Raji (cell line): ENCODE data around the gene MFSD12.

ENCODE experiments used
- POLR2A ChIP-seq: IDR thresholded peaks from 2 replicates; pipeline ENCODE4 v1.6.1; 2011; ENCODE audit warnings: low read depth, low read length, control low read depth; ENCODE audit not compliant: insufficient read depth

MFSD12 gene

DNA sequence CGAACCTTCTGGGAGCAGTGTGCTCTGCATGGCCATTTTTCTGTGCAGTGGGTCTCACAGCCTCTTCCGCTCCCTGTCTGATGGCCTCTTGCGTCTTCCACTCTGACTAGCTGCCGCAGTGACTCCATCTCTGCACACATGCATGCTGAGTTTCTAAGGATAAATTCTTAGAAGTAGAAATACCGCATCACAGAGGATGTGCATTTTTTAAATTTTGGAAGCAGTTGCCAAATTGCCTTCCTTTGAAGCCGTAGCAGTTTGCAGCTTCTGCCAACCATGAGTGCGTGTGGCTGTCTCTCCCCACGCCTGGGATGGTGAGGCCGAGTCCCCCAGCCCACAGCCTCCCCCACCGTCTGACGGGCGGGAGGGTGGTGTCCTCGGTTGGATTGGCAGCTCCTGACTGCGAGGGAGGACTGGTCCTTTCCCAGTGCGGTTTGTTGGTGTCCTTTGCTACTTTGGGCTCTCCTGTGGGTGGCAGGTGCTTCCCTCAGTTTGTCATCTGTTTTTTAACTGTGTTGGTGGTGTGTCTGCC lies 41.4 kb downstream of the MFSD12 start:
- TF ChIP-seq POLR2A, result no peak

DNA sequence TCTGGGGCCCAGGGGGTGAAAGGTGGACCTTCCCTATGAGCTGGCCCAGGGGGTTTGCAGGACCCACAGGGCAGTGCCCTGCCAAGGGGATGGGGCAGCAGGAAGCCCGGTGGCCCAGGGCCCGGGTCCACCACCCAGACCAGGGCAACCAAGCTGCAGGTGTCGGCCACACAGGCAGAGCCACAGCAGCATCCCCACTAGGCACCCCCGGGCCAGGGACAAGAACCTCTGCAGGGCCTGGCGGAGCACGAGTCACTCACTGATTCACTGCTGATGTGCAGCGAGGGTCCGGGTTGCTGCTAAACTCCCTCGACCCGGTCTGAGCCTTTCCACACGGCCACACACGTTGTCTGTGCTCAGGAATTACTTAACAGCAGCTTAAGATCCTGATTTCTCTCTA lies 42.5 kb downstream of the MFSD12 start:
- no peak for TF ChIP-seq POLR2A

DNA sequence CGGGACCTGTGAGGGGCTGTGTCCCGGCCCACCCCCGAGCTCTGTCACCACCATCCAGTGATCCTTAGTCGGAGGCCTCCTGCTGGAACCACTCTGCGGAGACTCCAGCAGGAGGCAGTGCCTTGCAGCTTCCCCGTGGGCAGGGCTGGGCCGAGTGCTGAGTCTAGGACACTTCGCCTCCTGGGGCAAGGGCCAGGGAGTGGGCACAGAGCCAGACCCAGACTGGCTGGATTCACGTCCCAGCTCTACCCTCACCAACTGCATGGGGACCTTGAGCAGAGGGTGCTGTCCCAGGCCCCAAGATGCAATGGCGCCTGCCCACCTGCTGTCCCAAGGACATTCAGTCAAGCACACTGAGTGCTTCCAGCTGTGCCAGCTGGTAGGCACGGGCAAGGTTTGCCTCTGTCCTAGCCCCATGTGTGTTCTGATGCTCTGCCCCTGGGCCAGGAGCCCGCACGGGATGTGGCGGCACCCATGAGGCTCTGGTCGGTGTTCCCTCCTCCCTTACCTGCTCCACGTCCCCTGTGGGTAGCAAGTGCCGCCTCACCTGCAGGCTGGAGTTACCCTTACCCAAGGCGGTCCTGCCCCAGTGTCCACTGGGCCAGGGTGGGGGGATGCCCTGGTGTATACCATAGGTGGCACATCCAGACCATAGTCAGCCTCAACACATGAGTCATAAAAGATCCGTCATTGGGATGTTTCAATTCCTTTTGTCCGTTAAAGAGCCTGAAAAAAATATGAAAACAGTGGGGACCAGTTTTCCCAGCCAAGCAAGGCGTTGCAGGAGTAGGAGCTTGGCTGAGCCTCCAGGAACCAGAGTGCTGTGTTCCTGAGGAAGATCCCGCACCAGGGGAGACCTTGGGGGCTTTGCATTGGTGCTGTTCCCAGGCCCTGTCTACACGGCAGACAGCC lies 43.9 kb downstream of the MFSD12 start:
- TF ChIP-seq POLR2A, result no peak

DNA sequence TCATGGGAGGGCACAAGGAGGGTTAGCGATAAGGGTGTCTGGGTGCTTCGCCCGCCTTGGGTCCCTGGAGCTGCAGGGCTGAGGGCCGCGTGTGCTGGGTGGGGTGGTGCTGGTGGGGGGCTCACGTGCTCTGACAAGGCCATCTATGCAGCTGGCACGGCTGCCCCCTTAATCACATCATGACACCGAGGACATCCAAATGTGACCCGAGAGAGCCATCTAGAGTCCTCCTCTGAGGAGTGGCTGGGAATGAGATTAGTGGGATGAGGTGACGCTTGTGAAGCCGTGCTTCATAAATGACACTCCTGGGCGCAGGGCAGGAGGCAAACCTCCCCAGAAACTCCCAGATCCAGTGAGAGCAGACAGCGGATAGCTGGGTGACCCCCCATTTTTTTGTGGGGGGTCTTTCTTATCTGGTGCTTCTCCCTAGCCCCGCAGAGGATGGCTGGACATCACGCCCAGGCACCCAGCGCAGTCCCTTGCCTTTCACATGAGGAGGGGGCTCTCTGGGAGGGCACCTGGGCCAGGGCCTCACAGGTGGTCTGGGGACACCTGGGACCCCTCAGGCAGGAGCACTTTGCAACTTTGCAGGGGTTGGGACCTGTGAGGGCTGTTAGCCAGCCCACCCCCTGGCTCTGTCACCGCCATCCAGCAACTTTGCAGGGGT lies 44.7 kb downstream of the MFSD12 start:
- no peak for TF ChIP-seq POLR2A

DNA sequence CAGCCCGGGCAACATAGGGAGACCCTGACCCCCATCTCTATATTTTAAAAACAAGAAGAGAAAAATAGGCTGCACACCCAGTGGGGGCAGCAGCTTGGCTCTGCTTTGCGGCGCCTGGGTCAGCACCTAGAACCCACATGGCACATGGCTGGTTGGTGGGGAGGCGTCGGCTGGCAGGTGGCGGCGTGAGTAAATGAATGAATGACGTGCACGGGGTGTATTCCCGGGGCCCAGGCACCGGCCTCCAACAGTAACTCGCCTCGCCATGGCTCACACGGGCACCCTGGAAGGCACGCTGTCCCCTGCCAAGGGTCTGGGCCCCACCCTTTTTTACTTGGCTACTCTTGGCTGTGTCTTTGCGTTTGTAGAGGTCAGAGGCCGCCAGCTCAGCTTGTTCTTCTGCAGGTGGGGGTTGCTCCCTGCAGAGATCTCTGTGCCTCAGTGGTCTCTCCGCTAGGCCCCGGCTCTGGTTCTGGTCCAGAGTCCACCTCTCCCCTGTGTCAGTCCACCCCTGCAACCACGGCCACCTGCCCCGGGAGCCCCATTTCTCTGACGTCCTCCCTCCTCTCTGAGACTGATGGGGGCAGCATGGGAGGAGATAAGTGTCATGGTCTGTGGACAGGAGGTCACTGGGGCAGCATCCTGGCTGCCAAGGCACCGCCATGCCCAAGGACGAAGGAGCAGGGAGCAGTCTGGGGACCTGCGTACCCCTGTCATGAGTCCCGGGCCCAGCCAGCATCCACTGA lies 45.7 kb downstream of the MFSD12 start:
- no peak for TF ChIP-seq POLR2A

DNA sequence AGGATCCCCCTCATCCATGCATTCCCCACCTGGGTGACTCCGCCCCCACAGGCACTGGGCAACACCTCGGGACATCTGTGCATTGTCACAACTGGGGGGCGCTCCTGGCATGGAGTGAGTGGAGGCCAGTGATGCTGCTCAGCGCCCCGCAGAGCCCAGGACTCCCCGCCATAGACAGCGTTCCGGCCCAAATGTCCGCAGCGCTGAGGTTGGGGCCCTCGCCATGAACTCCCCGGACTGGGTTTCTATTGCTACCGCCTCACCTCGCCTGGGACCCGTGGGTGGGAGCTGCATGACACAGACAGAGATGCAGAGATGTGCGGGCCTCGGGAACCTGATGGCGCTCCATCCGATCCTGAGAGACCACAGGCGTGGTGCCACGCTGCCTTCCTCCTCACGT lies 46.7 kb downstream of the MFSD12 start:
- TF ChIP-seq POLR2A, result no peak

DNA sequence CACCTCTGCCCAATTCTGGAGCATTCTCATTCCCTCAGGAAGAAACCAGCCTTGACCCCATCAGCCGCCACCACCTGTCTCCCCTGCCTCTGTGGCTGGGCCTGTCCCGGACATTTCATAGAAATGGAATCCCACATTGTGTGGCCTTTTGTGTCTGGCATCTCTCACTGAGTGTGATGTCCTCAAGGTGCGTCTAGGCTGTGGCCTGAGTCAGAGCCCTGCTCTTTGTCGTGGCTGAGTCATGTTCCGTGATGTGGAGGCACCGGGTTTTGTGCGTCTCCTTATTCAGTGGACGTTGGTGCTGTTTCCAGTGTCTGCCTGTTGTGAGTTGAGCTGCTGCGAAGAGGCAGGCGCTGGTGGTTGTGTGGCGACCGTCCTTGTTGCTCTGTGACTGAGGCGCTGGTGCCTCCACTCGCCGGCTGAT lies 47.8 kb downstream of the MFSD12 start:
- no peak for TF ChIP-seq POLR2A

DNA sequence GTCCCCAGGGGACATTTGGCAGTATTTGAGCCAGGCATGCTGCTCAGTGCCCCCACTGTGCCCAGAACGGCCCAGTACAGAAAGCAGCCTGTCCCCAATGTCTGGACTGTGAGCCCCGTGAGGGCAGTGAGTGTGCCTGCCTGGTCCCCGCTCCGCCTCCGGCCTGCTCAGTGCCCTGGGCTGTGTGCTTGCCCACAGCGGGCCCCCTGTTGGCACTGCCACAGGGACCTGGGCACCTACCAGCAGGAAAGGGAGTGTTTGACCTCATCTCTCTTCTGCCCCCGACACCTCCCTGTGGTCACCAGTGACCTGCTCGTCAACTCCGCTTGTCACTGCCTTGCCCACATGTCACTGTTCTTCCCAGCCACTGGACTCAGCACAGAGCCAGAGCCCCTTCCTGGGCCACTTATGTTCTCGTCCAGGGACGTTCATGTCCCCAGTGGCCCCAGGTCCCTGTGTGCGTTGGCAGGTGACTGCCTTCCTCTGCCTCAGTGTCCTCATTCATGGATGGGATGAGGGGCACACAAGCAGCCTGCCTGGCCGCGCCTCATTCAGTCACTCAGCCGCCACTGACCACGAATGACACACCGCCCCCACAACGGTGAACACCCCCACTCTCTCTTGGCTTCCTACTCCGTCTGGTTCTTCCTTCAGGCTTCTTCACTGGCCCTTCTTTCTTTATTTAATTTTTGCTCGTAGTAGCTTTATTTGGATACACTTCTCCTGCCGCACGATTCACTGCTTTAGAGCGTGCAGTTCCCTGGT lies 48.4 kb downstream of the MFSD12 start:
- TF ChIP-seq POLR2A, result no peak

DNA sequence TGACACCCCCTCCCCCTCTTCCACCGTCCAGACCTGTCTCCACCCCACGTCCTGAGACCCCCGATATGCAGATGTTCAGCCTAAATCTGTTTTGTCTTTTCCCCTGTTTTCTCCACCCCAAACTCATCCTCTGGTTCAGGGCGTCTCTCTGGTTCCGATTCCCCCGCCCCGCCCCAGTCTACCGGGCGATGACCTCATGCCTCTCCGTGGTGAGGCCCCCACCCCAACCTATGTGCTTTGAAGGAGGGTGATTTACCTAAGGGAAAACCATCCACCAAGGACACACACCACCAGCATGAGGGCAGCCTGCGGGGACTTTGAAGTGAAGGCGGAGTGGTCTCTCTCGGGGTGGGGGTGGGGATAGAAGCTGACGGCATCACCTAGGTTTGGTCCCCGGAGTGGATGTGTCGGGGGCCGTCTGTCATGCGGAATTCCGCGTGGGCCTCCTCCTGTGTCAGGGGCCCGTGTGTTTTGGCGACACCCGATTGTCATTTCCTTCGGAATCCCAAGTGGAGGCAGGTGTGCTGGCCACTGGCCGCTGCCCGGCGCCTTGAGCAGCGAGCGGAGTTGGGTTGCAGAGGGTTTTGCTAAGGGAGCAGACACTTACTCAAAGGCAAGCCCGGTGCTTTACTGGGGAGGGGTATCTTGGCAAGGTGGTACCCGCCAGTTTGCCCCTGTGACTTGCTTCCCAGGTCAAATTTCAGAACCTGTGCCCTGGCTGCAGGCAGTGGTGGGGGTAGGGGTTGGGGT lies 49.8 kb downstream of the MFSD12 start:
- no peak for TF ChIP-seq POLR2A

DNA sequence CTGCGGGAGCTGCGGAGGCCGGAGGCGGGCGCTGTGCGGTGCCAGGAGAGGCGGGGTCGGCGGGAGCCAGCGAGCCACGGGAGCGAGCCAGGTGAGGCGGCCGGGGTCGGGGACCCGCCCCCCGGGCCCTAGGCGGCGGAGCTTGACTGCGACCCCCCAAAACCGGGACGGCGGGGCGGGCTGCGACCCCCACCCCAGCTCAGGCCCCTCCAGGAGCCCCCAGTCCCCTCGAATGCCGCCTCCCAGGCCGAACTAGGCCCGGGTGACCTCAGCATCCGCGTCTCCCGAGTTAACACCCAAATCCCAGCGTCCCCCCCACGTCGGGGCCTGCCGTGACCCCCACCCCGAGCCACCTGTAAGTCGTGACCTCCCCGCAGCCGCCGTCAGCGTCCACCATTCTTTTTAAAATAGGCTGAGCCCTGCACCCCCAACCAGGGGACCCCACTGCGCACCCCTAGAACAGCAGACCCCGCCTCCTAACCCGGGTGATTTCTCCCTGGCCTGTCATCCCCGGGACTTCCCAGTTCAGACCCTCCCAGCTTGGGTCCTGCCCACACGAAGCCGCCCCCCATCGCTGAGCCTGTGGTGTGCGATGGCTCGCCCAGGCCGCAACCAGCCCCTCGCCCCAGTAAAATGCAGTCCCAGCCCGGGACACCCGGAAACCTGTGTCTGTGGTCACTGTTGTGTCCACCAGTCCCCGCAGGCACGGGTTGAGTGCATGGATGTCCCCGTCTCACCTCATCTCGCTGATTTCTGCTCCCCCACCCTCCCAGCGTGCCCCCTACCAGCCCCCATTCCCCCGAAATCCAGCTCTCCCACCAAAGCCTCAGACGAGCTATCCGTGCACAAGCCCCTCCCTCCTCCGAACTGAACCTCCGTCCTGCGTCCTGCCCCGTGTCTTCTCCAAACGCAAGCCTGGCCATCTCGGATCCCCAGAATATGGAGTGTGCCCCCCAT lies 50.7 kb downstream of the MFSD12 start:
- TF ChIP-seq POLR2A, result no peak

DNA sequence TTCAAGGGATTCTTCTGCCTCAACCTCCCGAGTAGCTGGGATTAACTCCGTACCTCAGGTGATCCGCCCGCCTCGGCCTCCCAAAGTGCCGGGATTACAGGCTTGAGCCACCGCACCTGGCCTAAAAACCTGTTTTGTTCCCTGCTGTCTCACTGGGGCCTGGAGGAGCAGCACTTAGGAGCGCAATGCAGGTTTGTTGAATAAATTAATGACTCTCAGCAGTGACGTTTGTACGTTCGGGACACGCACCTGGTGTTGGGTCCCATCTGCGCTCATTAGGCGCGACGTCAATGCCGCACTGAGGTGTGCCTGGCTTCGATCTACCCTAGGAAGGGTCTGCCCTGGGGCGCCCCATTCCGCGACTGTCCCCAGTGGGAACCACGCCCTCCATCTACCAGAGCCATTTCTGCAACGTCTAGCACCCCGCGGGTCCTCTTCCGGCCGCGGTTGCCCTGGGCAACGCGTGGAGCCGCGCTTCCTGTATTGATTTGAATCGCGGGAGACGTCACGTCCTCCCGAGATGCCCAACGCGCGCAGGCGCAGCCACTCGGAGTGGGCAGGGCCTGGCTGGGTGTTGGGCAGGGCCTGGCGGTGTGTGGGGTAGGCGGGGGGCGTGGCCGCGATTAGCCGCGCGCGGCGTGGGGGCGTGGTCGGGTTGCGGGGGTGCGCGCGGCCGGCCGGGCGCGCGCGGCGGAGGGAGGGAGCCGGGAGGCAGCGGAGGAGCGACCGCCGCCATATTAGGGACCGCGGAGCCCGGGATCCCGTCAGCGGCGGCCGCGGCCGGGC lies 51.6 kb downstream of the MFSD12 start, which contains the start of gene FZR1:
Gene FZR1 (plus strand): TSS at position 714 of the 786 bp plus-strand sequence. CDS start 16,679 bp downstream, outside the sequence.
- TF ChIP-seq POLR2A, result peak; percentile 69

DNA sequence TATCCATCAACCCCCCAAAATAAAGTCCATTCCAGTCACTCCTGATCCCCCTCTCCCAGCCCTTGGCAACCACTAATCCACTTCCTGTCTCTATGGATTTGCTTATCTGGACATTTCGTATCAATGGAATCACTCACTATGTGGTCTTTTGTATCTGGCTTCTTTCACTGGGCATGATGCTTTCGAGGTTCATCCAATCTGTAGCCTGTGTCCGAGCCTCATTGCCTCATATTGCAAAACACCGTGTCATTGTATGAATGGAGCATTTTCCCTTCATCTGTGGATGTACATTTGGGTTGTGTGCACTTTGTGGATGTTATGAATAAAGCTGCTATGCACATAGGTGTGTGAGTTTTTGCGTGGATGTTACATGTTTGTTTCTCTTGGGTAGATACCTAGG lies 52.7 kb downstream of the MFSD12 start:
- TF ChIP-seq POLR2A, result no peak
